Body of pancreas (tissue), 4 donors: Measurements from ENCODE around the gene HNRNPAB. TPM values are rescaled to one million over a fixed set of nuclear protein-coding genes. Genes with fewer than 3 reads are reported as not detected.

Source experiments
- ATAC-seq: fragments of 150-250 bp; one replicate; pipeline ENCODE4 v1.9.1; 2016
- DNase-seq, 4 donors: peaks; one replicate each; pipeline ENCODE4 v3.0.0-alpha.2; 2019
- H3K27ac ChIP-seq, 4 donors: fragments of 200-600 bp; sonication (generic); 1 replicate in 3 of 4; 2 replicates in 1 of 4; pipeline versions ENCODE4 v1.5.1 to v1.6.1; 2016 to 2019; ENCODE audit warnings: mild to moderate bottlenecking in 1 of 4, mixed read lengths in 1 of 4, moderate library complexity in 1 of 4
- H3K27me3 ChIP-seq, 2 donors: fragments of 200-600 bp; sonication (generic); one replicate each; pipeline ENCODE4 v1.6.0; 2016; ENCODE audit warnings: mild to moderate bottlenecking in 1 of 2
- H3K36me3 ChIP-seq, 2 donors: fragments of 200-600 bp; sonication (generic); replicated peaks in 1 of 2; 2 replicates each; pipeline ENCODE4 v1.5.1; 2016; ENCODE audit warnings: low read depth in 2 of 2; ENCODE audit not compliant: insufficient read depth in 1 of 2
- H3K4me1 ChIP-seq: fragments of 200-600 bp; sonication (generic); one replicate; pipeline ENCODE4 v1.6.0; 2016
- H3K4me3 ChIP-seq, 2 donors: fragments of 200-600 bp; sonication (generic); 1 replicate in 1 of 2; 2 replicates in 1 of 2; pipeline ENCODE4 v1.5.1; 2016 to 2019
- H3K9me3 ChIP-seq, 3 donors: fragments of 200-600 bp; sonication (generic); 1 replicate in 2 of 3; 2 replicates in 1 of 3; pipeline ENCODE4 v1.5.1; 2016
- POLR2A ChIP-seq, 3 donors: fragments of 450-650 bp; IDR thresholded peaks; one replicate each; pipeline ENCODE4 v1.6.1; 2016; ENCODE audit warnings: antibody characterized with exemption in 3 of 3, mild to moderate bottlenecking in 2 of 3
- WGBS, 2 donors: methylation state at CpG; one replicate each; pipeline ENCODE4 v1.1.5; 2017; 5-methylcytosine and 5-hydroxymethylcytosine counted together
- intact Hi-C: fragments of 100-400 bp; cut with DNase I; formaldehyde crosslinking; loops from one replicate; pipeline ENCODE4 v1.15.1; 2023
- total RNA-seq, 2 donors: library from RNA; depleted of rRNA; stranded (reverse); fragments of >200 nt; gene quantifications; one replicate each; pipeline ENCODE4 v1.1.0, GENCODE V29; 2016
- TF ChIP-seq, protein P1 (sequence below), 7 experiments: fragments of 450-650 bp in 4 of 7; fragments of 200-600 bp in 3 of 7; sonication (generic) in 3 of 7; IDR thresholded peaks; one replicate each; pipeline ENCODE4 v1.5.1; 2016 to 2019; ENCODE audit warnings: antibody characterized with exemption in 7 of 7

Gene HNRNPAB
- total RNA-seq, 2 donors from 2014 or later = 42.0 to 73.8 TPM

GRCh38 chr5:178231539-178232123, 27.3 kb downstream of the HNRNPAB start:
- 19 to 23% methylated on average over 15 to 21 of the region's 21 CpGs for WGBS, 2 donors
- H3K36me3 ChIP-seq = peaks cover 0 to 7% of the 10 kb centered on the region in 2 donors
- H3K27ac ChIP-seq = peak overlapping the region; percentile 78 to 94 (median 90)
- H3K27me3 ChIP-seq = no peaks in the 10 kb centered on the region
- ATAC-seq (no peak), DNase-seq (no peak)
- TF ChIP-seq POLR2A (IDR thresholded peaks at IDR 0.05) = no peak
- TF ChIP-seq, protein P1, sequence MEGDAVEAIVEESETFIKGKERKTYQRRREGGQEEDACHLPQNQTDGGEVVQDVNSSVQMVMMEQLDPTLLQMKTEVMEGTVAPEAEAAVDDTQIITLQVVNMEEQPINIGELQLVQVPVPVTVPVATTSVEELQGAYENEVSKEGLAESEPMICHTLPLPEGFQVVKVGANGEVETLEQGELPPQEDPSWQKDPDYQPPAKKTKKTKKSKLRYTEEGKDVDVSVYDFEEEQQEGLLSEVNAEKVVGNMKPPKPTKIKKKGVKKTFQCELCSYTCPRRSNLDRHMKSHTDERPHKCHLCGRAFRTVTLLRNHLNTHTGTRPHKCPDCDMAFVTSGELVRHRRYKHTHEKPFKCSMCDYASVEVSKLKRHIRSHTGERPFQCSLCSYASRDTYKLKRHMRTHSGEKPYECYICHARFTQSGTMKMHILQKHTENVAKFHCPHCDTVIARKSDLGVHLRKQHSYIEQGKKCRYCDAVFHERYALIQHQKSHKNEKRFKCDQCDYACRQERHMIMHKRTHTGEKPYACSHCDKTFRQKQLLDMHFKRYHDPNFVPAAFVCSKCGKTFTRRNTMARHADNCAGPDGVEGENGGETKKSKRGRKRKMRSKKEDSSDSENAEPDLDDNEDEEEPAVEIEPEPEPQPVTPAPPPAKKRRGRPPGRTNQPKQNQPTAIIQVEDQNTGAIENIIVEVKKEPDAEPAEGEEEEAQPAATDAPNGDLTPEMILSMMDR (IDR thresholded peaks at IDR 0.05) = no peak
- H3K4me1 ChIP-seq = peaks cover 38% of the 10 kb centered on the region
- intact Hi-C loops = no loop called here
- peak overlapping the region; percentile 55 to 64 for H3K4me3 ChIP-seq
- no peaks in the 10 kb centered on the region for H3K9me3 ChIP-seq

DNA sequence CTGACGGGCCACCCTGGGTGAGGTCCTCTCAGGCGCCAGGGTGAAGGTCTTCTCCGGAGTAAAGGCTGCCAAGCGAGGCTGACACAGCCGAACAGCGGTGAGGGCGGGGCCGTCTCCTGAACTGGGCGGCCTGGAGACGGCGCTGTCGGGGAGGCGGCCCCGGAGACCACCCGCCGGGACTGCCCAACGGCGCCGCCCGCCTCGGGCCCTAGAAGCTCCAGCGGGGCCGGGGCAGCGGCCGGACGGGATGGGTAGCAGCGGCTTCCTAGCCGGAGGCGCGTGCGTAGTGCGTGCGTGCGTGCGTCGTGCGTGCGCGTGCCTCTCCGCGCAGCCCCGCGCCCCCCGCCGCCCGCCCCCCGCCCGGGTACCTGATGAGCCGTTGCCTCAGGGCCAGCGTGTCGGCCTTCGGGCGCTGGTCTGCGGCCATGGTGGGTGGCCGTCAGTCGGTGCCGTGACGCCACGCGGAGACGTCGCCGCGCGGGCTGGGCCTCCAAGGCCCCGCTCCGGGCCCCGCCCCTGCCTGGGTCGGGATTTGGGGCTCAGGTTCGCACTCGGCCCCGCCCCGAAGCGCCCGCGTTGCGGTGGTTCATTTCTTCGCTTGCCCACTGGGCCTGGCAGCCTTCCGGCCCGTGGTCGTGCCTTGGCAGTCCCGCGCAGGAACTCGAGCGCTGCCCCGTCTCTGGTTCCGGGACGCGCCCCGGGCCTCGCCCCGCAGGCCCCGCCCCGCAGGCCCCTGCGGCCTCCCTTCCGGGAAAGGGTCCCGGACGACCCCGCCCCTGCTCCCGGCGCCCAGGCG, 28.0 kb downstream of the HNRNPAB start, which contains the start of gene PHYKPL:
Gene PHYKPL, minus strand, starts transcription at position 679 of the 796 bp plus-strand sequence. Its CDS starts 252 bp downstream, at position 427.
- H3K4me1 ChIP-seq = peaks cover 45% of the 10 kb centered on the region
- H3K4me3 ChIP-seq = peak within 1 kb of the TSS; percentile 55 to 64
- intact Hi-C loops = no loop called here
- TF ChIP-seq, protein P1 (IDR thresholded peaks at IDR 0.05) = no peak
- TF ChIP-seq POLR2A (IDR thresholded peaks at IDR 0.05) = peak; percentile 48 to 76 (median 64)
- H3K27me3 ChIP-seq = no peaks in the 10 kb centered on the region
- peak within 1 kb of the TSS; percentile 78 to 94 (median 90) for H3K27ac ChIP-seq
- H3K36me3 ChIP-seq = peaks cover 0 to 7% of the 10 kb centered on the region in 2 donors
- peak; percentile 72 to 81 (median 78) for DNase-seq
- 0% methylated on average over 15 to 74 of the region's 102 CpGs for WGBS, 2 donors
- ATAC-seq = peak; percentile 76
- no peaks in the 10 kb centered on the region for H3K9me3 ChIP-seq

DNA sequence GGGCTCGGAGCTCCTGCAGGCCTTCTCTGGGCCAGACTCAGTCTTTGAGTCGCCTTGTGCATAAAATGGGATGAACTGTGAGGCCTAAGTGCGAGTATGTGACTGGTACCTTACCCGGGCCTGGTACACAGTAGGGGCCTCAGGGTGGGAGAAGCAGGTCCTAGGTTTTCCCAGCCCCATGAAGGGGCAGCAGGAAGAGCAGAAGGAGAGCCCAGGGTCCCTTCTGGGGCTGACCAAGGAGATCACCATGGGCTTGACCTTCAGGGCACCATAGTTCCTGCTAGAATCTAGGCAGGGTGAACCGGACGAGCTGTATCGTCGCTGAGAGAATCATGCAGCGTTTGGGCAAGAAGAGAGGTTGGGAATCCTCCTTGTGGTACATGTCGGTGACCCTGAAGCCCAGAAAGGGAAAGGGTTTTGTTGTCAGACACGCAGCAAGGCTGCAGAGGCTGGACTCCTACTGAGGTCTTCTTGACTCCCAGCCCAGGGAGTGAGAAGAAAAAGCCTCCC, 28.6 kb downstream of the HNRNPAB start:
- TF ChIP-seq POLR2A (IDR thresholded peaks at IDR 0.05) = no peak
- TF ChIP-seq, protein P1 (IDR thresholded peaks at IDR 0.05) = no peak
- no peak for ATAC-seq
- peaks cover 51% of the 10 kb centered on the region for H3K4me1 ChIP-seq
- peak overlapping the region in 1 of 2 donors; percentile 55 for H3K4me3 ChIP-seq
- H3K9me3 ChIP-seq = no peaks in the 10 kb centered on the region
- no peak for DNase-seq
- no peaks in the 10 kb centered on the region for H3K27me3 ChIP-seq
- intact Hi-C loops = no loop called here
- 67 to 74% methylated on average over 6 to 11 of the region's 11 CpGs for WGBS, 2 donors
- H3K36me3 ChIP-seq = peaks cover 0 to 2% of the 10 kb centered on the region in 2 donors
- peak overlapping the region; percentile 78 to 94 (median 90) for H3K27ac ChIP-seq

DNA sequence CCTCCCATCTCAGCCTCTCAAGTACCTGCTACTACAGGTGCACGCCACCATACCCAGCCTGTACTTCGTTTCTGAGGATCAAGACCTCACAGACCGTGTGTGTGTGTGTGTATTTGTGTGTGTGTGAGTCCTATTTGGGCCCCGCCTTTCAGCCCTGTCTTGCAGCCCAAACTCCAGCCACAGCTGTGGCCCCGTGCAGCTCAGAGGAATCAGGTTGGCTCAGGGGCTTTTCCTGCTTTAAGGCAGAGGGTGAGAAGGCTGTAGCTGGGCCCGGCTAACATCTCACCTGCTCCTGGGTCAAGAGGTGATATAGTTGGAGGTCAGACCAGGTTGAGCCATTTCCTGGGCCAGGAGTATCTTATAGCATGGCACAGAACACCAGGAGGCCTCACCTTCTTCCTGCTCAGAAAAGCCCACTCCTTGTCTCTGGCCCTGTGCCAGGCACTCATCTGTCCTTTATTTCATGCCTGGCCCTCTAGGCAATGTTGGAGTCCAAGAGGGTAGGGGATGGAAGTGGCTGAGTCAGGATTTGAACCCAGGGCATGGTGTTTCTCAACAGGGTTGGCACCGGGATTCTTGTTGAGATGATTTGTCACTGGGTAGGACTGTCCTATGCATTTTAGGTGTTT, 29.9 kb downstream of the HNRNPAB start:
- intact Hi-C loops = no loop called here
- H3K9me3 ChIP-seq = no peaks in the 10 kb centered on the region
- no peak for ATAC-seq
- TF ChIP-seq, protein P1 (IDR thresholded peaks at IDR 0.05) = no peak
- TF ChIP-seq POLR2A (IDR thresholded peaks at IDR 0.05) = no peak
- H3K36me3 ChIP-seq = no peaks in the 10 kb centered on the region
- DNase-seq = no peak
- H3K27me3 ChIP-seq = no peaks in the 10 kb centered on the region
- peaks cover 52% of the 10 kb centered on the region for H3K4me1 ChIP-seq
- WGBS, 2 donors = 73 to 81% methylated on average over 6 to 7 of the region's 7 CpGs
- no peak overlapping the region for H3K27ac ChIP-seq
- no peak overlapping the region for H3K4me3 ChIP-seq
